ENCODE results near the gene EXOG.

EXOG gene

DNA sequence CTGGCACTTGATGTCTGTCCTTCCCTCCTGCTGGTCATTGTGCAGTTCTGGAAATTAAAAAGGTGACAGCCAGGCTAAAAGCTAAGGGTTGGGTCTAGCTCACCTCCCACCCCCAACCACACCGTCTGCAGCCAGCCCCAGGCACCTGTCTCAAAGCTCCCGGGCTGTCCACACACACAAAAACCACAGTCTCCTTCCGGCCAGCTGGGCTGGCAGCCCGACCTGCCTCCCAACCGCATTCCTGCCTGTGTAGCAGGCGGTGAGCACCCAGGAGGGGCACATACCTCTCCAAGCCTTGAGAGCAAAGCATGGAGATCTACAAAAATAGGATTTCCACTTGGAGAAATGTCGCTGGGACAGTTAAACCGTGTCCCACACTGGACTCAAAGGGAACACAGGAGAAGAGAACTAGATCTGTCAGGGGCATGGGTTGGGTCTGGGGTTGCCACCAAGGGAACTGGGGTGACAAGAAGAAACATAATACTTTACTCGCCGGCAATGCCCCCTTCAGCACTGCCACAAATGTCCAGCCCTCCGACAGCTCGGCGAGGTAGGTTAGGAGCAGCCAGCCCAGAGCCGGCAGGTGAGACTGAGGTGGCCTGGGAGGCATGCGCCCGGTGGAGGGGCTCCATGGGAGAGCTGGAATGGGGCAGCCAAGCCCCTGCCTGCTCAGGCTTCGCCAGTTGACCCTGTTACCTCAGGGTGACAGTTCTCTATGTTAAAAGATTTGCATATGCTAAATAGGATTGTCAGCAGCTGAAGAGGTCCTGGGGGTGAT is 52.2 kb downstream of the EXOG start:
- no peak for DNase-seq

- DNase-seq, result no peak
Measured at GRCh38 chr3:38549082-38549481, 52.9 kb downstream of the EXOG start.

- DNase-seq, result no peak
Measured at GRCh38 chr3:38549486-38549885, 53.3 kb downstream of the EXOG start.

- DNase-seq, result no peak
Measured at GRCh38 chr3:38549957-38550840, 54.1 kb downstream of the EXOG start.

DNA sequence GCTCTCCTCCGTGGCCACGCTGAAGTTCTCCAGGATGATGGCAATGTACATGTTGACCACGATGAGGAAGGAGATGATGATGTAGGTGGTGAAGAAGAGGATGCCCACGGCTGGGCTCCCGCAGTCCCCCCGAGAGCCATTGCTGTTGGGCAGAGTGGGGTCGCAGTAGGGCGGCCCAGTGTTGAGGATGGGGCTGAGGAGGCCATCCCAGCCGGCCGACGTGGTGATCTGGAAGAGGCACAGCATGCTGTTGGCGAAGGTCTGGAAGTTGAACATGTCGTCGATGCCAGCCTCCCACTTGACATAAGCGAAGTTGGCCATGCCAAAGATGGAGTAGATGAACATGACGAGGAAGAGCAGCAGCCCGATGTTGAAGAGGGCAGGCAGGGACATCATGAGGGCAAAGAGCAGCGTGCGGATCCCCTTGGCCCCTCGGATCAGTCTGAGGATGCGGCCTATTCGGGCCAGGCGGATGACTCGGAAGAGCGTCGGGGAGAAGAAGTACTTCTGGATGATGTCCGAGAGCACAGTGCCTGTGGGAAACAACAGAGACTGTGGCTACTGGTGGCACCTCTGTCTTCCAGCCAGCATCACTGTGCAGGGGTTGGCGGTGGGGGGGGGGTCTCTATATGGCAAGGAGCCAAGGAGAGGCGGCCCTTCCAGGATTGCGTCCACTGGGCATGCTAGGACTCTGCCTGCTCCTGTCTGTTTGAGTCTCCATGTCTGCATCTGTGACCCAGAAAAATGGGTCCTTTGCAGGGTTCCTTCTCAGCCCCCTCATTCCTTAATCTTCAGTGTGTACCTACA is 55.1 kb downstream of the EXOG start:
- DNase-seq, result no peak

- DNase-seq, result no peak
Measured at GRCh38 chr3:38552364-38552763, 56.2 kb downstream of the EXOG start.

DNA sequence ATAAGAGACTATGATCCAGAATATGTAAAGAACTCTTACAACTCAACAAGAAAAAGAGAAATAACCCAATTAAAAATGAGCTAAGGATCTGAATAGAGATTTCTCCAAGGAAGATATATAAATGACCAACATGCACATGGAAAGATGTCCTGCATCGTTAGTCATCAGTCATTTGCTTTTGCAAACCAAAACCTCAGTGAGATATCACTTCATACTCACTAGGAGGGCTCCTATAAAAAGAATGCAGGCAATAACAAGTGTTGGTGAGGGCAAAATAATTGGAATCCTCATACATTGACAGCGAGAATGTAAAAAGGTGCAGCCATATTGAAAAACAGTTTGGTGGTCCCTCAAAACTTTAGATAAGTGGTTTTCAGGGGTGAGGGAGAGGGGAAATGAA is 56.9 kb downstream of the EXOG start:
- DNase-seq, result no peak

DNA sequence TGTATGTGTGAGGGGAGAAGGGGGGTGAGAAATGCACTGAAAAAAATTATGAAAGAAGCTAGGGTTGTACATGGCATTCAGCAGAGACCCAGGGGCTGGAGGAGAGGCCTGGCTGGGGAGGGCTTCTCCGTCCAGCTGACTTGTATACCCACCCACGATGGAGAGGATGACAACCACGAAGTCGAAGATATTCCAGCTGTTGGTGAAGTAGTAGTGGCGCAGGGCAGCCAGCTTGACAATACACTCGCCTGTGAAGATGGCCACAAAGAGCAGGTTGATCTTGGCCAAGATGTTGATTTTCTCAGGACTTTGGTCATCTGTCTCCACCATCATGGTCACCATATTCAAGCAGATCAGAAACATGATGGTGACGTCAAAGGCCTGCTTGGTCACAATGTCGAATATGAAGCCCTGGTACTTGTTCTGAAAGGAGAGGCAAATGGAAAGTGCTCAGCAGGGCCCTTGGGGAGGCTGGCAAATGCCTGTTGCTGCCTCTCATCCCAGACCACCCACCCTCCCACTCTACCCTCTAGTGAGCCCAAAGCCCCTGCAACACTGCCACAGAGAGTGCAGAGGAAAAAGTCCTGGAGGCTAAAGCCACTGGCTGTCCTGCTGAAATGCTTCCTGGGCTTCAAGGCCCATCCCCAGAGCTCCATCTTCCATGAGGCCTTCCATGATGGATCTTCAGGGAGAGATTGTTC is 58.1 kb downstream of the EXOG start:
- DNase-seq, result no peak

DNA sequence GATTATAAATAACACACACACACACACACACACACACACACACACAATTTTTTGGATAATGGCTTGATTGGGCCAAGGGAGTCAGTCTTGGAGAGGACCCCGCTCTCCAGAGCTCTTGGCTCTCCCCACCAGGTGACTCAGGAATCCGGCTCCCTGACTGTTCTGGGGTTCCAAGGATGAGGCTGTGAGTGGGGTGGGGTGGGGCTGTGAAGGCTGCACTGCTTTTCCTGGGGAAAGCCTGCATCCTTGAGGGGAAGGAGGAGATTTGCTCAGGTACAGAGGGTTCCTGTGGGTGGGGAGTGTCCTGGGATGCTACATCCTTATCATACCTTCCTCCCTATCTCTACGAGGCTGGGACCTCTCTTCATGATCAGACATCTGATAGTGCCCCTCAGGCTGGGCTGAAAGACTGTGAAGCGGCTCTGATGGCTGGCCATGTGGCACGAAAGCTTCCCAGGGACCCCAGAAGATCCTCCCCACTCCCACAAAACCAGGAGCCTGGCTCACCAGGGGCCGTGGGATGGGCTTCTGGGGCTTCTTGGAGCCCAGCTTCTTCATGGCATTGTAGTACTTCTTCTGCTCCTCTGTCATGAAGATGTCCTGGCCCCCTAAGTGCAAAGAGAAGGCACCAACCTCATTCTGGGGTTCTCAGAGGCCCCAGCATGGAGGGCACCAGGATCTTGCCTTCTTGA is 59.2 kb downstream of the EXOG start:
- DNase-seq, result no peak

- DNase-seq, result no peak
Measured at GRCh38 chr3:38555926-38556325, 59.8 kb downstream of the EXOG start.

GRCh38 chr3:38556640-38557358 is 60.7 kb downstream of the EXOG start:
- DNase-seq, result no peak

- DNase-seq, result no peak
Measured at GRCh38 chr3:38558864-38559263, 62.7 kb downstream of the EXOG start.

DNA sequence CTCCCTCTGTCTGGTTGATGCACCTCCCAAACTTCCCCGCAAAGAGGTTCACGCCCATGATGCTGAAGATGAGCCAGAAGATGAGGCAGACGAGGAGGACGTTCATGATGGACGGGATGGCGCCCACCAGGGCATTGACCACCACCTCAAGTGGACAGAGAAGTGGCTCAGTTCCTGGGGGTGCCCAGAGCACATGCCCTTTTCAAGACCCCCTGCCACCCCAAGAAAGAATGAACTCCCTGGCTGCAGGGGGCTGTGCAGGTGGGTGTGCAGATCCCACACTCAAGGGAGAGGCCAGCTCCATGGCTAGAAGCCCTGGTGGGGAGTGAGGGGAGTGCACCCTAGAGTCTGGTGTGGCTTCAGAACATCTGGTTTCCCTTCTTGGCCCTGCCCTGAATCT is 64.1 kb downstream of the EXOG start:
- DNase-seq, result no peak

DNA sequence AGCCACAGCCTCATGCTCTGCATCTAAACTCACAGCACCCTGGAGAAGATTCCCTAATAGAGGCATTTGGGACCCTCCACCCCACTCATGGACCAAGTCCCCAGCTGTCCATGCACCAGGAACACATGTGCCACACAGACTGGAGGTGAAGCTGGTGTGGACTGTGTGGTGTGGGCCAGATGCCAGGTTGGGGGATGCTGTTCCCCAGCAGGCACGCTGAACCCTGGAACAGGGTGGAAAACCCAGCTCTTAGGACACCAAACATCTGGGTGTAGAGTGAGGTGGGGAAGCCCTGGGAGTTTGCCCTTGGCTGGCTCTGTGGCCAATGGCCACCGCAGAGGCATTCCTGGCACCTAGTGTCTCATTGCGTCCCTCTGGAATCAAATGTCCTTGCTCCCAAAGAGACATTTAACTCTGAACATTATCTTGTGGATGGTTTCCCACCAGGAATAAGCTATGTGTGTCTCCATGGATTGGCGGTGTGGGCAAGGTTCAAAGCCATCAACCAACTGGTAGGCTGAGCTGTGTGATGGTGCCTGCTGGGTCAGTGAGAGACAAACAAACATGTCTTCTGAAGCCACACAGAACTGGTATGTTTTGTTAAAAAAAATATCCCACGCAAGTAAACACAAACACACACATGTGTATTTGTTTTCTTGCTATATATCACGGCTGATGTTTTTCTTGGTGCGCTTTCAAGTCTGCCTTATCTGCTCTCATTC is 65.0 kb downstream of the EXOG start:
- DNase-seq, result no peak

DNA sequence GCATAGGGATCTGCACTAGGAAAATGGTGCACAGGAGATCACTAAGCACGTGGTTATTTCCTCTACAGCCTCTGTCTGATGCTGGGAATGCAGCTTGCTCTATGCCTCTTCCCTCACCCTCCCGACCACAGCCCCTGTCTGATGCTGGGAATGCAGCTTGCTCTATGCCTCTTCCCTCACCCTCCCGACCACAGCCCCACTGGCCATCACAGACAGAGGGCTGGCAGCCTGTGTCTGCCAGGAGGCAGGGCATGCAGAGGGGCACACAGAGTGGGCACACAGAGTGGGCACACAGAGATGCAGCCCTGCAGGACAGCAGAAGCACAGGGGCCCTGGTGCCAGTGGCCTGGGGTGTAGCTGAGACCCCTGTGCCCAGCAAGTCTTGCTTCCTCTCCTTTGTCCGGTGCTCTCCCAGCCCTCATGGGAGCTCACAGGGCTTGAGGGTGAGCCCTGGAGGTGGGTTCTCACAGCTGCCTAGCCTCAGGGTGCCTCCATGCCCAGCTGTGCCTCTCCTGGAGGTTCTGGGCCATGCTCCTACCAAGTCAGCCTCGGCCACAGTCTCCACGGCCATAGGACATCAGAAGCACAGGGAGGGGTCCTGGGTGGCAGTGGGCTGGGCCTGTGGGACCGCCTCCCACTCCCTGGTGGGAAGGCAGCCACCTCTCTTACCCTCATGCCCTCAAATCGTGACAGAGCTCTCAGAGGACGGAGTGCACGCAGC is 65.8 kb downstream of the EXOG start:
- DNase-seq, result no peak

DNA sequence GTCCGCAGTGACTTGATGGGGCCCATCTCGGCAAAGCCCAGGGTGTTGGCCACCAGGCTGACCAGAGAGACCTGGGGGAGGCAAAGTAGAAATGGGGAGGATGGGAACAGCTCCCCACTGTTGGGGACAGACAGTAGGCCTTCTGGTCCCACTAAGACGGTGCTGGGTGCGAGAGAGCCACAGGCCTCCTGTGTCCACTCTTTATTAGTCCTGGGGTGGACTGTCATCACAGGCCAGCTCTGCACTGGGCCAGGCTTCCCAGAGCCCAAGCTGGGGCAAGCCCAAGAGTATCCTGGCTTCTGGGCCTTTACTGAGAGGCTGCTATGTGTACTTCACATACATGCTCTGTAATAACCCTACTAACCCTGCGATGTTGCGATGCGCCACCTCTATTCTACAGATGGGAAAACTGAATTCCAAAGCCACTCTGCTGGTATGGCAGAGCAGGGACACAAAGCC is 66.4 kb downstream of the EXOG start:
- no peak for DNase-seq

DNA sequence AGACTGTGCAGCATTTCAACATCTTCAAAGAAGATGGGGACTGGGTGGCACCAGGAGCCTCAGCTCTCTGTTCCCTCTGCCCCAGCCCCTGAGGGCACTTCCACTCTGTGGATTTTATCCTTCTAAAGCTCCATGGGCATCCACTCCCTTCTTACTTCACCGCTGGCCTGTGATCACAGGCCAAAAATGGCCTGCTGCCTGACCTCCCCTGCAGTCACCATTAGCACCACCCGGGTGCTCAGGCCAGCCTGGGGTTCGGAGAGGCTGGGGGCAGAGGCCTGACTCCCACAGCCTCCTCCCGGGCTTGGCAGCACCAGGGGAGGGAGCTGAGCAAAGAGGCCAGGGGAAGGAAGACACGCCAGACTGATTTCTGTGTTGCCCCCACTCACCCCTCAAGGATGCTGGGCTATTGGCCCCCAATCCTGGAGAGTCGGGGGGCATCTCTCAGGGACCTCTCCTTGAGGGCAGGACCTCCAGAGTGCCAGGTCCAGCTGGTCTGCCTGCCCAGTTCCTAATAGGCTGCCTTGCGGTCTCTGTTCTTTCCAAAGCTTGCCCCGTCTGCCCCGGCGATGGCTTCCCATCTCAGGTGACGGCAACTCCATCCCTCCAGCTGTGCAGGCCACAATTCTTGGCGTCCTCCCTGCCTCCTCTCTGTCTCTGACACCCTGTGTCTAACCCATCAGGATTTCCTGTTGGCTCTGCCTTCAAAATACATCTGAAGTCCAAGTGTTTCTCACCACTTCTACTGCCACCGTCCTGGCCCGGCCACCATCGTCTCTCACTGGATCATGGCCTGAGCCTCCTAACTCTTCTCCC is 67.1 kb downstream of the EXOG start:
- no peak for DNase-seq

- no peak for DNase-seq
Measured at GRCh38 chr3:38563886-38564270, 67.7 kb downstream of the EXOG start.
